ENCODE measurements around the gene SYCE3.
A peak's percentile ranks its signal among the peaks of the same experiment; 100 is the strongest.
"Not testable (repeated sequence)": the region's sequence is repeated elsewhere in the genome, so short reads cannot be mapped to it uniquely, and the experiment has no call there.

Gene SYCE3

DNA sequence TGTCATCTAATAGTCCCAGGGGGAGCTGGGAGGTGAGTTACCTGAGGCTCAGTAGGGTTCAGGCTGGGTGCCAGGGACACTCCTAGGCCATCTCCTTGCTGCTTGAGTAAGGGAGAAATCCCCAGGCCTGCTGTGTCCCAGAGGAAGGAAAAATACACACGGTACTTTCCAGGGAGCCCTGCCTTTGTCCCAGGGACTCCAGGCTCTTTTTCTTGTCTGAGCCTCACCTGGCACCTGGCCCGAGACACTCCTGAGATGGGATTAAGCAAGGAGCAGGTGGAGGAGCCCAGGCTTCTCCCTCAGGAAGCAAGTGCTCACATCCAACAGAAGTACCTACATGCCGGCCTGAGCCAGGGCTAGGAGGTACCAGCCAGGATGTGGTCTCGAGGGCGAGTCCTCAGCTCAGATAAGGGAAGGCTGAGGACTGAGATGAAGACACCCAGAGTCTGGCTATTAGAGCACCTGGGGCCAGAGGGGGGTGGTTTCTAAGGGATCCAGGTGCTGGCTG lies 17.9 kb downstream of the SYCE3 start:
- Mint-ChIP-seq H3K9me3 (peaks cover 0 to 4% of the 10 kb centered on the region in 2 donors), H3K27ac (peak overlapping the region; percentile 91), H3K36me3 (peaks cover 0 to 4% of the 10 kb centered on the region in 2 donors), H3K27me3 (no peaks in the 10 kb centered on the region), H3K4me3 (peak overlapping the region in 1 of 2 donors; percentile 75), H3K4me1 (peaks cover 24 to 63% of the 10 kb centered on the region in 2 donors)
- no peak for ATAC-seq (replicated peaks)
- no peak for DNase-seq

DNA sequence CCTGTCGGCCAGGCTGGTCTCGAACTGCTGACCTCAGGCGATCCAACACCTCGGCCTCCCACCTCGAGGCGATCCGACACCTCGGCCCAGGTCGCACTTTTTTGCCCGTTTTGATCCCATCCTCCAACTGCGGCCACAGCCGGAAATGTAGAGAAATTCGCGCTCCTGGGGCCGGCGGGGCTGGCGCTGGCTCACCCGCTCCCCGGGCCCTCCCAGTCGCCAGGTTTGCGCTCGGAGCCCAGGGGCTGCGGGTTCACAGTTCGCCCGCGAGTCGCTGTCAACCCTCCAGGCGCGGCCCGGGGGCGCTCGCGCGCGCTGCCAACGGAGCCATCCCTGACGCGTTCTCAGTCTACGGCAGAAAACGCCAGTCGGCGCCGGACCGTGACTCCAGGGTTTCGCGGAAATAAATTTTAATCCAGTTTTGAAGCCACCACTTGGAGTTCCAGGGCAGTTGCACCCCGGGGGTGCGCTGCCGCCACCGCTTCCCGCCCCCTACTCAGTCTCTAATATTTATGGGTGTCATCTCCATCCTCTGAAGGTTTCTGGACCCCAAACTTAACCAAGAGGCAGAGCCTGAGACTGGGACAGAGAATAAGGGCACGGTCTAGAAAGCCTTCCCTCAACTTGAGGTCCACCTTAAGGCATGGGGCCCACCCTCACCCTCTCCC lies 18.5 kb downstream of the SYCE3 start:
- H3K9me3 Mint-ChIP-seq: peaks cover 0 to 4% of the 10 kb centered on the region in 2 donors
- peaks cover 27 to 65% of the 10 kb centered on the region in 2 donors for H3K4me1 Mint-ChIP-seq
- peak overlapping the region; percentile 62 to 75 for H3K4me3 Mint-ChIP-seq
- H3K27me3 Mint-ChIP-seq: no peaks in the 10 kb centered on the region
- DNase-seq: peak; percentile 71
- peaks cover 0 to 4% of the 10 kb centered on the region in 2 donors for H3K36me3 Mint-ChIP-seq
- peak overlapping the region; percentile 91 for H3K27ac Mint-ChIP-seq
- ATAC-seq (replicated peaks): peak; percentile 45

DNA sequence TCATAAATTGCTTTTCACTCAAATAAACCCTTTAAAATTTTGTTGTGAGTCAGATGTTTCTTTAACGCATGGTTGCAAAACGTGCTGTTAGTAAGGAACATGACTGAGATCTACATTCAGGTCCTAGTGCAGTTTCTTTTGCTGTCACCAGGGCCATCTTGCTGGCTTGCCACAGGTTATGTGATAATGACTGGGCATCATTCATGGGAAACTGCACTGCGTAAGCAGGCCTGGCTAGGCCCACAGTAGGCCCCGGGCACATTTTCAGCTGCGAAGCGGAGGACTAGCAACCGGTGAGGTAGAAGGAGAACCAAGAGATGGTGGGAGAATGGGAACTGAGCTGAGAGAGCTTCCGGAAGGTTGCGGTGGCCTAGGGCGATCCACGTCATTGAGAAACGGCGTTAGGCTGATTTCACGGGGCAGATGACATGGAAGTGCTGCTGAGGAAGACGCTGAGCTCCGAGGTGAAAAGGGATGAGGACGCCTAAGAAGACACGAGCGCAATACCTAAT lies 20.2 kb downstream of the SYCE3 start:
- ATAC-seq (replicated peaks): peak; percentile 27 to 46
- H3K27me3 Mint-ChIP-seq: no peaks in the 10 kb centered on the region
- H3K36me3 Mint-ChIP-seq: peaks cover 0 to 9% of the 10 kb centered on the region in 2 donors

DNA sequence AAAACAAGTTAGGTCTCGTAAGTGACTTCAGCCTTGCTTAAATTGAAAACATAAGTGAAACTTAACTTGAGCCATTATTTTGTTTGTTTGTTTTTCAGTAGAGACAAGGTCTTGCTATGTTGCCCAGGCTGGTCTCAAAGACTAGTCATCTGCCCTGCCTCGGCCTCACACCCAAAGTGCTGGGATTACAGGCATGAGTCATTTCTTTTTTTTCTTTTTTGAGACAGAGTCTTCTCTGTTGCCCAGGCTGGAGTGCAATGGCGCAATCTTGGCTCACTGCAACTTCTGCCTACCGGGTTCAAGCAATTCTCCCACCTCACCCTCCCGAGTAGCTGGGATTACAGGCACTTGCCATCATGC lies 21.1 kb downstream of the SYCE3 start:
- DNase-seq; H3K9me3 Mint-ChIP-seq; H3K27me3 Mint-ChIP-seq; H3K36me3 Mint-ChIP-seq; ATAC-seq (replicated peaks): not testable (repeated sequence)
- Mint-ChIP-seq H3K4me1 (peaks cover 34 to 72% of the 10 kb centered on the region in 2 donors), H3K4me3 (peak overlapping the region; percentile 53 to 68), H3K27ac (peak overlapping the region; percentile 89)

More for the DNA sequence above, 20.2 kb downstream of the SYCE3 start:
- H3K9me3 Mint-ChIP-seq: peaks cover 0 to 4% of the 10 kb centered on the region in 2 donors
- peak overlapping the region; percentile 92 for H3K27ac Mint-ChIP-seq
- peak overlapping the region; percentile 26 to 73 for H3K4me3 Mint-ChIP-seq
- peak; percentile 63 for DNase-seq
- peaks cover 35 to 71% of the 10 kb centered on the region in 2 donors for H3K4me1 Mint-ChIP-seq

DNA sequence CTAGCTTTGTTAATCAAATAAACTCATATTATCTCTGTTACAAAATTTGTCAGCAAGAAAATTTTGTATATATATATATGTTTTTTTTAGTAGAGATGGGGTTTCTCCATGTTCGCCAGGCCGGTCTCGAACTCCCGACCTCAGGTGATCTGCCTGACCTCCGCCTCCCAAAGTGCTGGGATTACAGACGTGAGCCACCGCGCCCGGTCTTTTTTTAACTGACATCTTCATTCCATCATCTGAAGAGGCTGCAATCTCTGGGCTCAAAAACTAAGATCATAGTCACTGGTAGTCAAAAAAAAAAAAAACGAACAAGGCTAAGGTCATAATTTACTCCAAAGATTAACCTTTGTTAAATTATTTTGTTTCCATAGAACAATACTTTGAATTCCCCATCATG lies 22.3 kb downstream of the SYCE3 start:
- Mint-ChIP-seq H3K36me3 (peaks cover 0 to 9% of the 10 kb centered on the region in 2 donors), H3K27ac (peak overlapping the region; percentile 89), H3K27me3 (no peaks in the 10 kb centered on the region), H3K9me3 (peaks cover 0 to 4% of the 10 kb centered on the region in 2 donors), H3K4me3 (peak overlapping the region; percentile 53 to 68), H3K4me1 (peaks cover 32 to 72% of the 10 kb centered on the region in 2 donors)
- DNase-seq (no peak), ATAC-seq (replicated peaks) (no peak)

DNA sequence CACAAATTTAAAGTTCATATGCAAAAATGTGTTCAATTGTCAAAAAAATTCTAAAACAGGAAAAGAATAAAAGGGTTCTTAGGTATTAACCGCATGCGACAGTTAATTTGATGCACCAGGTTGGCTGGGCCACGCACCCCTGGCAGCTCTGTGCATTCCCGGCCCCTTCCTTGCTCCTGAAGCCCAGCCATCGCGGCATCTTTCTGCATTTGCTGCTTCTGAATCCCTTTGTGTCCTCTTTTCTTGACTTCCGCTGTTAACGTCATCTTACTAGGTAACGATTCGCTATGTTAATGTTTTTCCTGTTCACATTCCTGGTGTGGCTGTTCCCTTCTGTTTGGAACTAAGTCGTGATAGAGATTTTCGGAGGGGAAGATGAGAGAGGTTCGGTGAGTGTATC lies 25.0 kb downstream of the SYCE3 start:
- H3K4me1 Mint-ChIP-seq: peaks cover 44 to 73% of the 10 kb centered on the region in 2 donors
- no peak for DNase-seq
- no peak for ATAC-seq (replicated peaks)
- H3K27ac Mint-ChIP-seq: peak overlapping the region; percentile 91
- H3K4me3 Mint-ChIP-seq: peak overlapping the region; percentile 27 to 67
- H3K9me3 Mint-ChIP-seq: peaks cover 0 to 4% of the 10 kb centered on the region in 2 donors
- H3K27me3 Mint-ChIP-seq: no peaks in the 10 kb centered on the region
- H3K36me3 Mint-ChIP-seq: peaks cover 2 to 9% of the 10 kb centered on the region in 2 donors

DNA sequence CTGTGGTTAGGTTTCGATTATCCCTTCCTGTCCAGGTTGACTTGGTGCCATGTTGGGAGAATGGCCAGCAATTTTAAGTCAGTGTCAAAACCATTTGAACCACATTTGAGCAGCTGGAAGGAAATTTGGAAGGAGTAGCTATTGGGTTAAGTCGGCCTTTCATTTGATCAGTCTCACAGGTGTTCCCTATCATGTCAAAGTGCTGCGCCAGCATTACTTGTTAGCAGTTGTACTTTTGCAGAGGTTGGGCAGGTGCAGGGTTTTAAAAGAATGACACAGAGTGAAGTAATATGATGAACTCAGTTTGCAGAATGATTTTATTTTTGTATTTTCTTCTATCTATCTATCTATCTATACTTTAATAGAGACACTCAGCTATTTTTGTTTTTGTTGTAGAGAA lies 26.5 kb downstream of the SYCE3 start:
- H3K36me3 Mint-ChIP-seq: peaks cover 2 to 6% of the 10 kb centered on the region in 2 donors
- H3K27me3 Mint-ChIP-seq: no peaks in the 10 kb centered on the region
- no peaks in the 10 kb centered on the region for H3K9me3 Mint-ChIP-seq
- H3K4me3 Mint-ChIP-seq: no peak overlapping the region
- DNase-seq (no peak), ATAC-seq (replicated peaks) (no peak)
- H3K27ac Mint-ChIP-seq: no peak overlapping the region
- H3K4me1 Mint-ChIP-seq: peaks cover 42 to 68% of the 10 kb centered on the region in 2 donors

DNA sequence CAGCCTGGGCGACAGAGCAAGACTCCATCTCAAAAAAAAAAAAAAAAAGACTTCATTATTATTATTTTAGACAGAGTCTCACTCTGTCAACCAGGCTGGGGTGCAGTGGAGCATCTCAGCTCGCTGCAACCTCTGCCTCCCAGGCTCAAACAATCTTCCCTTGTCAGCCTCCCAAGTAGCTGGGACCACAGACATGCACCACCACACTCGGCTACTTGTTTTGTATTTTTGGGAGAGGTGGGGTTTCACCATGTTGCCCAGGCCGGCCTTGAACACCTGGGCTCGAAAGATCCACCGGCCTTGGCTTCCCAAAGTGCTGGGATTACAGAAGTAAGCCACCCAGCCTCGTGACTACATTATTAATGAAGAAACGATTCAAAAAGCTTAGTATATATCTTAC lies 27.6 kb downstream of the SYCE3 start:
- H3K4me3 Mint-ChIP-seq: peak overlapping the region in 1 of 2 donors; percentile 41
- no peak for ATAC-seq (replicated peaks)
- H3K27ac Mint-ChIP-seq: peak overlapping the region; percentile 56
- no peaks in the 10 kb centered on the region for H3K9me3 Mint-ChIP-seq
- no peak for DNase-seq
- H3K4me1 Mint-ChIP-seq: peaks cover 36 to 61% of the 10 kb centered on the region in 2 donors
- peaks cover 6 to 9% of the 10 kb centered on the region in 2 donors for H3K36me3 Mint-ChIP-seq
- no peaks in the 10 kb centered on the region for H3K27me3 Mint-ChIP-seq

DNA sequence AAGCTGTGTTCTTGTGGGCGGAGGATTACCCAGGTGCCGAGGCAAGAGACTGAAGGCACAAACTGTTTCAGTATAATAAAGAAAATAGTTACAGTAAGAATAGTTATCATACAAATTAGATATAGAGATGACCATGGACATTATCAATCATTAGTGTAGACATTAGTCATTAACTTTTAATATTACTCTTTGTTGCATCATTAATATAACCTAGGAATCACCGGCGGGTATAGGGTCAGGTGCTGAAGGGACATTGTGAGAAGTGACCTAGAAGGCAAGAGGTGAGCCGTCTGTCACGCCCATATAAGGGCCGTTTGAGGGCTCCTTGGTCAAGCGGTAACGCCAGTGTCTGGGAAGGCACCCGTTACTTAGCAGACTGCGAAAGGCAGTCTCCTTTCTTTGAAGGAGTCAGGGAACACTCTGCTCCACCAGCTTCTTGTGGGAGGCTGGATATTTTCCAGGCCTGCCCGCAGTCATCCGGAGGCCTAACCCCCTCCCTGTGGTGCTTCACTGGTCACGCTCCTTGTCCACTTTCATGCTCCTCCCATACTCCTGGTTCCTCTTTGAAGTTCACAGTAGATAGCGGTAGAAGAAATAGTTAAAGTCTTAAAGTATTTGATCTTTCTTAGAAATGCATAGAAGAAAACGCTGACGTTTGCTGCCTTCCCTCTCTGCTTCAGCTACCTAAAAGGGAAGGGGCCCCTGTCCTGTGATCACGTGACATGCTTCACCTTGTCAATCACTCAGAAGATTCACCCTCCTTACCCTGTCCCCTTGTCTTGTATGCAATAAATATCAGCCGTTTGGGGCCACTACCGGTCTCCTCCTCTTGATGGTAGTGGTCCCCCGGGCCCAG lies 28.6 kb downstream of the SYCE3 start:
- not testable (repeated sequence) for H3K9me3 Mint-ChIP-seq; H3K36me3 Mint-ChIP-seq; ATAC-seq (replicated peaks); DNase-seq; H3K27me3 Mint-ChIP-seq
- Mint-ChIP-seq H3K4me3 (peak overlapping the region; percentile 39 to 46), H3K4me1 (peaks cover 30 to 53% of the 10 kb centered on the region in 2 donors), H3K27ac (peak overlapping the region; percentile 90)

DNA sequence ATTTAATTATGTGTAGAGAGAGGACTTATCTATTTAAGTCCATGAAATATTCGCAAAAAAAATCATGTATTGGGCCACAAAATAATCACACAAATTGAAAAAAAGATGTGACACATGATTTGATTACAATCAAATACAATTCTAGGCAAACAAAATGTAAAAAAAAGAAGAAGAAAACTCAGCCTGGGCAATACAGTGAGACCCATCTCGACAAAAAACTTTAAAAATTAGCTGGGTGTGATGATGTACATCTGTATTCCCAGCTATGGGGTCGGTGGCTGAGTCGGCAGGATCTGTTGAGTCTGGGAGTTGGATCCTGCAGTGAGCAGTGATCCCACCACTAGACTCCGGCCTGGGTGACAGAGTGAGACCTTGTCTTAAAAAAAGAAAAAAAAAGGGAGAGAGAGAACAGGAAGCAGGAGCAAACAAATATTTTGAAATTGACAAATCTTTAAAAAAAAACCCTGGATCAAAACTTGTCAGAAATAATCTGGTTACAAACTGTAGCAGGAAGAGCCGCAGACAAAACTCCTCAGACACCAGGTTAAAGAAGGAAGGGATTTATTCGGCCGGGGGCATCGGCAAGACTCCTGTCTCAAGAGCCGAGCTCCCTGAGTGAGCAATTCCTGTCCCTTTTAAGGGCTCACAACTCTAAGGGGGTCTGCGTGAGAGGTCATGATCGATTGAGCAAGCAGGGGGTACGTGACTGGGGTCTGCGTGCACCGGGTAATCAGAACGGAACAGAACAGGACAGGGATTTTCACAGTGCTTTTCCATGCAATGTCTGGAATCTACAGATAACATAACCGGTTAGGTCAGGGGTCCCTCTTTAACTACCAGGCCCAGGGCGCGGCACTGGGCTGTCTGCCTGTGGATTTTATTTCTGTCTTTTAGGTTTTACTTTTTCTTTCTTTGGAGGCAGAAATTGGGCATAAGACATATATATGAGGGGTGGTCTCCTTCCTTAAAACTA lies 29.6 kb downstream of the SYCE3 start:
- Mint-ChIP-seq H3K27ac (peak overlapping the region; percentile 92), H3K9me3 (no peaks in the 10 kb centered on the region), H3K4me1 (peaks cover 36 to 53% of the 10 kb centered on the region in 2 donors), H3K4me3 (peak overlapping the region; percentile 93 to 99), H3K27me3 (no peaks in the 10 kb centered on the region), H3K36me3 (peaks cover 16 to 18% of the 10 kb centered on the region in 2 donors)
- no peak for DNase-seq
- no peak for ATAC-seq (replicated peaks)

DNA sequence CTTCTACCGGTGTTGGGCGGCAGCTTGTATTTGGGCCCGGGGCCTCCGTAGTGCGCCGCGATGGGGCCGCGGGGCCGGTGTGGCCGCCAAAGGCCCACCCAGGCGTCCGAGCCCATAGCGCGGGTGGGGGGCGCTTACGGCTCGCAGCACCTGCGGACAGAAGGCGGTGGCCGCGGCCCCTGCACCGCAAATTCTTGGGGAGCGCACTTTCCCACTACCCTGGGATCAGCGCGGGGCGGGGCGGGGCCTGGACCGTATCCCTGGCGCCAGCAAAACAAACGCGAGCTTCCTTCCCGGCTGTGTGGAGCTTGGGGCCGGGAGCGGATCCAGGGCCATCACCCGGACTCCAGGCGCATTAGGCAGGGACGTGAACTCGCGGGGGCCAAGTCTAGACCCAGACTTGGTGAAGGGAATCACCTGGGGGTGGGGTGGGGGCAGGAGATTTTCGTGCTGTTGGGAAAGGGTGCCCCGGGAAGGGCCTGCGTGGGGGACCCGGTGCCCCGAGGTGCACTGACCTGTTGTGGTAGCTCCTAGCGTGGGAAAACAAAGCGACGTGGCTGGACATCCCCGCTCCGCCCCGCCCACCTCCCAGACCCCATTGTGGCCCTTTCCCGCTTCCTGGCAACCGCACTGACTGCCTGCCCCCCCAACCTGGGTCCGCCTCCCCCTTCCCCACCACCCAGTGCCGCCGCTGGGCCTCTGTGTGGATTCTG lies 30.6 kb downstream of the SYCE3 start:
- no peaks in the 10 kb centered on the region for H3K9me3 Mint-ChIP-seq
- H3K36me3 Mint-ChIP-seq: peaks cover 24% of the 10 kb centered on the region in 2 donors
- ATAC-seq (replicated peaks): no peak
- H3K27me3 Mint-ChIP-seq: no peaks in the 10 kb centered on the region
- peak overlapping the region; percentile 100 for H3K27ac Mint-ChIP-seq
- no peak for DNase-seq
- peak overlapping the region; percentile 93 to 99 for H3K4me3 Mint-ChIP-seq
- H3K4me1 Mint-ChIP-seq: peaks cover 40 to 57% of the 10 kb centered on the region in 2 donors

DNA sequence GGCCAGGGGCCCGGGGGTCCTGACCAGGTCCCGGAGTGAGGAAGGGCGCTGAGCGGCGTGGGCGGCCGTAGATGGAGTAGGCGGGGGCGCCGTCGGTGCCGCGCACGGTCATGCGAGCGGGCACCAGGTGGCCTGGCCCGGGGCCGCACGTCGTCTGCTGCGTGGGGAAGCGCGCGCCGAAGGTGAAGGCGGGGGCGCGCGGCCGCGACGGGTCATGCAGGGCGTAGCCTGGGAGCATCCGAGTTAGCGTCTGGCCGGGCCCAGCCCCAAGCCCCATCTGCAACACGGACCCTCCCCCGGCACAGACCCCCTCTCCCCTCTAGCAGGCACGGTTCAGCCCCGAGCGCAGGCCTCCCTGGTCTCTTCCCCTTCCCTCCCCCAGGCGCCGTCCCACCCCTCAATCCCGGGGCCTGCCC lies 31.2 kb downstream of the SYCE3 start:
- ATAC-seq (replicated peaks) (peak; percentile 55 to 56), DNase-seq (peak; percentile 79)
- Mint-ChIP-seq H3K4me3 (peak overlapping the region; percentile 93 to 99), H3K4me1 (peaks cover 45 to 59% of the 10 kb centered on the region in 2 donors), H3K27me3 (no peaks in the 10 kb centered on the region), H3K9me3 (no peaks in the 10 kb centered on the region), H3K27ac (peak overlapping the region; percentile 100), H3K36me3 (peaks cover 29% of the 10 kb centered on the region in 2 donors)
